Cardiac fibroblast (primary cell): Measurements from ENCODE around the gene HNRNPC.

Experiments
- DNase-seq, 2 donors: peaks; one replicate each; pipeline versions ENCODE4 v3.0.0 to v3.0.0-alpha.2; 2010; ENCODE audit warnings: low read depth in 2 of 2
- H3K4me3 ChIP-seq, 2 donors: replicated peaks in 1 of 2; 1 replicate in 1 of 2; 2 replicates in 1 of 2; pipeline ENCODE4 v1.5.1; 2011; ENCODE audit warnings: low read depth in 2 of 2, low read length in 2 of 2, mild to moderate bottlenecking in 2 of 2, moderate library complexity in 1 of 2
- TF ChIP-seq, protein P1 (sequence below): IDR thresholded peaks from one replicate; pipeline ENCODE4 v1.5.1; 2011; ENCODE audit warnings: low read depth, mild to moderate bottlenecking, low read length, inconsistent platforms

Gene HNRNPC

GRCh38 chr14:21268617-21269251 is 508 bp downstream of the HNRNPC start:
- peak overlapping the region; percentile 78 to 95 for H3K4me3 ChIP-seq
- peak; percentile 75 to 78 for DNase-seq
- TF ChIP-seq, protein P1, sequence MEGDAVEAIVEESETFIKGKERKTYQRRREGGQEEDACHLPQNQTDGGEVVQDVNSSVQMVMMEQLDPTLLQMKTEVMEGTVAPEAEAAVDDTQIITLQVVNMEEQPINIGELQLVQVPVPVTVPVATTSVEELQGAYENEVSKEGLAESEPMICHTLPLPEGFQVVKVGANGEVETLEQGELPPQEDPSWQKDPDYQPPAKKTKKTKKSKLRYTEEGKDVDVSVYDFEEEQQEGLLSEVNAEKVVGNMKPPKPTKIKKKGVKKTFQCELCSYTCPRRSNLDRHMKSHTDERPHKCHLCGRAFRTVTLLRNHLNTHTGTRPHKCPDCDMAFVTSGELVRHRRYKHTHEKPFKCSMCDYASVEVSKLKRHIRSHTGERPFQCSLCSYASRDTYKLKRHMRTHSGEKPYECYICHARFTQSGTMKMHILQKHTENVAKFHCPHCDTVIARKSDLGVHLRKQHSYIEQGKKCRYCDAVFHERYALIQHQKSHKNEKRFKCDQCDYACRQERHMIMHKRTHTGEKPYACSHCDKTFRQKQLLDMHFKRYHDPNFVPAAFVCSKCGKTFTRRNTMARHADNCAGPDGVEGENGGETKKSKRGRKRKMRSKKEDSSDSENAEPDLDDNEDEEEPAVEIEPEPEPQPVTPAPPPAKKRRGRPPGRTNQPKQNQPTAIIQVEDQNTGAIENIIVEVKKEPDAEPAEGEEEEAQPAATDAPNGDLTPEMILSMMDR: no peak

- TF ChIP-seq, protein P1: no peak
- DNase-seq: peak; percentile 32 to 74
- peak overlapping the region; percentile 78 to 95 for H3K4me3 ChIP-seq
Measured at GRCh38 chr14:21267886-21268616, 1.2 kb downstream of the HNRNPC start.

DNA sequence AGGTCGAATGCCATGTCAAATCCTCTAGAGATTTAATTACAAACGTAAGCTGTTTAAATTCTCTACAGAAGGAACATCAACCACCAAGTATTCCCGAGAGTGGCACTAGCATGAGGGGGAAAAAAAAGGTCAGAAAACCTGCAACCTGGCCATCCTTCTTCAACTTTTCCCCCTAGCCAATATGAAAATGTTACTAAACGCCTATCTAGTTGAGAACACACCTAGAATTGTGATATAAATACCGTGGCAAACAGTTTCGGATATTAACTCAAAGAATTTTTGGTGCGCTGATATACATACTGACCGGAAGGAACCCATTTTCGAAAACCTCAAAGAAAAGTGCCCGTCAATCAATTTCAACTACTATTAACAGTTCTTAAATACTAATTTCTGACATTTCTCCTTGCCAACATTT is 1.8 kb downstream of the HNRNPC start:
- H3K4me3 ChIP-seq: peak overlapping the region; percentile 78 to 95
- DNase-seq: no peak
- TF ChIP-seq, protein P1: no peak

GRCh38 chr14:21264025-21264801 is 5.0 kb downstream of the HNRNPC start:
- no peak overlapping the region for H3K4me3 ChIP-seq
- peak; percentile 41 to 87 for DNase-seq

GRCh38 chr14:21263284-21264024 is 5.8 kb downstream of the HNRNPC start:
- no peak overlapping the region for H3K4me3 ChIP-seq
- no peak for DNase-seq
- TF ChIP-seq, protein P1: no peak

More at GRCh38 chr14:21264025-21264801, 5.0 kb downstream of the HNRNPC start:
- TF ChIP-seq, protein P1: no peak

DNA sequence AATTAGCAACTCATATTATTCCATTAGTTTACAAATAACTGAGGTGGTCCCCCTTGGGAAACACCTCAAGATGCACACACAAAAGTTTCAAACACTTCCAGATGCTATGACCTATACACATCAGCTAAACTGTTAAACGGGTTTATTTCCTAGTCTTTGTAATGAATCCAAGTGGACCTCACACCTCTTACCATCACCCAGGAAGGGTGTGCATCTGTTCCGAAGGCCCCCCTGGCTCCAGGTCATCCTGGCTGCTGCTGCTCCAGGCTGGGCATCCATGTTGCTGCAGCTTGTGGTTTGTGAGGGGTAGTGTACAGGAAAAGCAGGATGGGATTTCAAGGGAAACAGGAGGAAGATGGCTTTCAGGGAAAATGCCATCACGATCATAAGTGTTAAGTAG is 6.8 kb downstream of the HNRNPC start:
- no peak overlapping the region for H3K4me3 ChIP-seq
- no peak for DNase-seq
- TF ChIP-seq, protein P1: no peak
